Heart left ventricle (tissue), 13 donors: ENCODE data around the gene PCK1.

Source experiments
- POLR2A ChIP-seq, 2 donors: fragments of 450-650 bp; IDR thresholded peaks; one replicate each; pipeline ENCODE4 v1.6.1; 2017; ENCODE audit warnings: antibody characterized with exemption in 2 of 2, mild to moderate bottlenecking in 2 of 2, moderate library complexity in 2 of 2
- TF ChIP-seq, protein P1 (sequence below), 12 donors: fragments of 200-600 bp; sonication (generic) in 4 of 12; IDR thresholded peaks; one replicate each; pipeline versions ENCODE4 v1.5.0 to v1.8.0; 2018 to 2022; ENCODE audit warnings: antibody characterized with exemption in 12 of 12, mild to moderate bottlenecking in 5 of 12
- donor health status: ischemic (EF 13 %, LVEDD 7.1; RV severe dilation, severe dysfunction).
- donor health status: DM: no; HTN: yes; CAD: no.
- donor health status: DM: no; HTN: no; CAD: no.
- donor health status: ischemic (EF 25% LVEDD 6.9; RV normal size, moderate dysfunction).
- donor health status: ischemic (EF 25% LVEDD 5.7; RV mildly dilated, moderate dysfunction).
- donor health status: ischemic (EF 35%, LVEDD 5.7; RV mildly dilated, moderate dysfunction).
- donor health status: nonischemic (EF 11% LVEDD 7.7; RV severe dilation, severe dysfunction).
- donor health status: DM: yes; HTN: yes; CAD: no.
- donor health status: PGD.
- donor health status: ischemic (EF 29% LVEDD 5.4; RV normal size, mild dysfunction).
- donor health status: nonischemic (EF 23%, LVEDD 6.1; RV moderate dilation, normal function).

DNA sequence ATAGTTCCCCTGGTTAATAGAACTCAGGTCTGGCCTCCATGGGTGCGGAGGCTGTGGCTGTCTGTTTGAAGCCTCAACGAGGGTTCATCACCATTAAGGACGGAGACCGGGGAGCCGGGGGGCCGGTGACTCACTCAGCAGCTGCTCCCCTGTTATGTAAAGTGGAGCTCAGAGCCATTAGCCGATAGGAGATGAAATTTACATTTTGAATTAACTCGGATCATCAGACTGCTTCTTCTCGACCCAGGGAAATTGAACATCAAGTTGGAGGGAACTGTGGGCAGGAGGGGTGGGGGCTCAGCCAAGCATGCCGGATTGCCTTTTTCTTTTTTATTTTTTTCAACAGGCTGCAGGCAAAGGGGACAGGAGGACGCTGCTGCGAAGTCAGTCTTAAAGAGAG lies 12.3 kb downstream of the PCK1 start:
- TF ChIP-seq POLR2A (IDR thresholded peaks at IDR 0.05), result no peak
- TF ChIP-seq, protein P1, sequence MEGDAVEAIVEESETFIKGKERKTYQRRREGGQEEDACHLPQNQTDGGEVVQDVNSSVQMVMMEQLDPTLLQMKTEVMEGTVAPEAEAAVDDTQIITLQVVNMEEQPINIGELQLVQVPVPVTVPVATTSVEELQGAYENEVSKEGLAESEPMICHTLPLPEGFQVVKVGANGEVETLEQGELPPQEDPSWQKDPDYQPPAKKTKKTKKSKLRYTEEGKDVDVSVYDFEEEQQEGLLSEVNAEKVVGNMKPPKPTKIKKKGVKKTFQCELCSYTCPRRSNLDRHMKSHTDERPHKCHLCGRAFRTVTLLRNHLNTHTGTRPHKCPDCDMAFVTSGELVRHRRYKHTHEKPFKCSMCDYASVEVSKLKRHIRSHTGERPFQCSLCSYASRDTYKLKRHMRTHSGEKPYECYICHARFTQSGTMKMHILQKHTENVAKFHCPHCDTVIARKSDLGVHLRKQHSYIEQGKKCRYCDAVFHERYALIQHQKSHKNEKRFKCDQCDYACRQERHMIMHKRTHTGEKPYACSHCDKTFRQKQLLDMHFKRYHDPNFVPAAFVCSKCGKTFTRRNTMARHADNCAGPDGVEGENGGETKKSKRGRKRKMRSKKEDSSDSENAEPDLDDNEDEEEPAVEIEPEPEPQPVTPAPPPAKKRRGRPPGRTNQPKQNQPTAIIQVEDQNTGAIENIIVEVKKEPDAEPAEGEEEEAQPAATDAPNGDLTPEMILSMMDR (IDR thresholded peaks at IDR 0.05), result no peak
